Measurements from ENCODE around the gene TTC13. TPM values are rescaled to one million over a fixed set of nuclear protein-coding genes. Genes with fewer than 3 reads are reported as not detected.

TTC13 gene
- total RNA-seq, 2 experiments from 2014 or later: 30.8 to 39.2 TPM

Other genes starting within 250 kb of the TTC13 start
- gene CAPN9, start 231.5 kb downstream of the TTC13 start, total RNA-seq: not detected
- 1 to 10 TPM; 1.8 to 3.6 TPM for gene C1orf198, start 110.3 kb downstream of the TTC13 start, total RNA-seq
- gene ARV1, start 233 bp upstream of the TTC13 start, total RNA-seq: 10 to 100 TPM; 12.9 to 16.0 TPM
- gene FAM89A, start 61.4 kb upstream of the TTC13 start, total RNA-seq: 1 to 10 TPM; 5.9 to 9.8 TPM
- not detected for gene TRIM67, start 183.2 kb upstream of the TTC13 start, total RNA-seq